Neural crest cell (in vitro differentiated cells): ENCODE measurements around the gene MEGF11. TPM values are rescaled to one million over a fixed set of nuclear protein-coding genes. Genes with fewer than 3 reads are reported as not detected.

Experiments
- DNase-seq: peaks from one replicate; pipeline ENCODE4 v3.0.0; 2021; ENCODE audit warnings: low read depth, mixed read lengths, low spot score
- H3K27ac Mint-ChIP-seq: one replicate; pipeline ENCODE4 v1.8.0; 2021; ENCODE audit warnings: mild to moderate bottlenecking, mixed read lengths; ENCODE audit not compliant: unreplicated experiment
- H3K27me3 Mint-ChIP-seq: 2 replicates; pipeline ENCODE4 v1.8.0; 2021; ENCODE audit warnings: low read depth, mild to moderate bottlenecking, mixed read lengths
- H3K36me3 Mint-ChIP-seq: 2 replicates; pipeline ENCODE4 v1.8.0; 2021; ENCODE audit warnings: low read depth, mild to moderate bottlenecking, mixed read lengths
- H3K4me1 Mint-ChIP-seq: 2 replicates; pipeline ENCODE4 v1.8.0; 2021; ENCODE audit warnings: mixed read lengths
- H3K4me3 Mint-ChIP-seq: one replicate; pipeline ENCODE4 v1.8.0; 2021; ENCODE audit warnings: mild to moderate bottlenecking, mixed read lengths
- H3K9me3 Mint-ChIP-seq: 2 replicates; pipeline ENCODE4 v1.8.0; 2021; ENCODE audit warnings: mixed read lengths
- total RNA-seq: library from RNA; stranded (reverse); gene quantifications from 2 replicates; pipeline ENCODE4 v1.2.1, GENCODE V29; 2021
- TF ChIP-seq, protein P1 (sequence below): fragments of 200-600 bp; sonication (generic); conservative IDR thresholded peaks from 2 replicates; pipeline ENCODE4 v1.5.0; 2021; ENCODE audit warnings: antibody characterized with exemption, mild to moderate bottlenecking

The MEGF11 gene
- total RNA-seq, 1 donor from 2014 or later, result 0.49 TPM

DNA sequence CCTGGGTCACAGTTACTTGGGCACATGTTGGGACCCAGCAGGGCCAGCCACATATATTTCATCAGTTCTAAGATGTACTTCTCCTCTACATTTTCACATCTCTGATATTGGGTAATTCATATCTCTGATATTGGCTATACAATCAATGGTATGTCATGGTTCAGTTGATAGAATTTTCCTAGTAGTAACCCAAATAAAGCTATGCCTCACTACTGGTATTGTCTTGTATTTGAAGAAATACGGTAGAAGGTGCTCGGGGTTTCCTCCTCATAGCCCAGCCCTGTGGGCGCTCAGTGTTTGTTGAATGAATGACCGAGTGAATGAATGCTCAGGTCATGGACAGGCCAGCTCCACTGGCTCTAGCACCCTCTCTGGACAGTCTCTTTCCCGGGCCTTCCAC, 290.2 kb downstream of the MEGF11 start:
- TF ChIP-seq, protein P1, sequence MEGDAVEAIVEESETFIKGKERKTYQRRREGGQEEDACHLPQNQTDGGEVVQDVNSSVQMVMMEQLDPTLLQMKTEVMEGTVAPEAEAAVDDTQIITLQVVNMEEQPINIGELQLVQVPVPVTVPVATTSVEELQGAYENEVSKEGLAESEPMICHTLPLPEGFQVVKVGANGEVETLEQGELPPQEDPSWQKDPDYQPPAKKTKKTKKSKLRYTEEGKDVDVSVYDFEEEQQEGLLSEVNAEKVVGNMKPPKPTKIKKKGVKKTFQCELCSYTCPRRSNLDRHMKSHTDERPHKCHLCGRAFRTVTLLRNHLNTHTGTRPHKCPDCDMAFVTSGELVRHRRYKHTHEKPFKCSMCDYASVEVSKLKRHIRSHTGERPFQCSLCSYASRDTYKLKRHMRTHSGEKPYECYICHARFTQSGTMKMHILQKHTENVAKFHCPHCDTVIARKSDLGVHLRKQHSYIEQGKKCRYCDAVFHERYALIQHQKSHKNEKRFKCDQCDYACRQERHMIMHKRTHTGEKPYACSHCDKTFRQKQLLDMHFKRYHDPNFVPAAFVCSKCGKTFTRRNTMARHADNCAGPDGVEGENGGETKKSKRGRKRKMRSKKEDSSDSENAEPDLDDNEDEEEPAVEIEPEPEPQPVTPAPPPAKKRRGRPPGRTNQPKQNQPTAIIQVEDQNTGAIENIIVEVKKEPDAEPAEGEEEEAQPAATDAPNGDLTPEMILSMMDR, result no peak
- no peak overlapping the region for H3K4me3 Mint-ChIP-seq
- DNase-seq, result no peak
- no peaks in the 10 kb centered on the region for H3K4me1 Mint-ChIP-seq
- no peaks in the 10 kb centered on the region for H3K36me3 Mint-ChIP-seq
- no peak overlapping the region for H3K27ac Mint-ChIP-seq
- peaks cover 43% of the 10 kb centered on the region for H3K27me3 Mint-ChIP-seq
- no peaks in the 10 kb centered on the region for H3K9me3 Mint-ChIP-seq

DNA sequence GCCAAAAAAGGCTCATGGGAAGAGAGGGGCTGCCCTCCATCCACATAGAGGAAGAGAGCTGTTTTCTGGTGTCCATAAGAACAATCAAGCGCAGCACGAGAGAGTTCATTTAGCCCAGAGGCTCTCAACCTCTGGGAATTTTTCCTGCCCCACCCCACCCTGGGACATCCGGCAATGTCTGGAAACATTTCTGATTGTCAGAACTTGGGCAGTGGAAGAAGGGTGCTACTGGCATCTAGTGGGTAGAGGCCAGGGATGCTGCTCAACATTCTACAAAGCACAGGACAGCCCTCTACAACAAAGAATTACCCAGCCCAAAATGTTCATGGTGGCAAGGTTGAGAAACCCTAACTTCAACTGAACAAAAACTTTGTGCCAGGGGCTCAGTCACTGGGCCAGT, 291.4 kb downstream of the MEGF11 start:
- Mint-ChIP-seq H3K36me3 (no peaks in the 10 kb centered on the region), H3K4me3 (no peak overlapping the region), H3K4me1 (no peaks in the 10 kb centered on the region), H3K27me3 (peaks cover 34% of the 10 kb centered on the region), H3K9me3 (no peaks in the 10 kb centered on the region), H3K27ac (no peak overlapping the region)
- no peak for DNase-seq
- TF ChIP-seq, protein P1, result no peak

DNA sequence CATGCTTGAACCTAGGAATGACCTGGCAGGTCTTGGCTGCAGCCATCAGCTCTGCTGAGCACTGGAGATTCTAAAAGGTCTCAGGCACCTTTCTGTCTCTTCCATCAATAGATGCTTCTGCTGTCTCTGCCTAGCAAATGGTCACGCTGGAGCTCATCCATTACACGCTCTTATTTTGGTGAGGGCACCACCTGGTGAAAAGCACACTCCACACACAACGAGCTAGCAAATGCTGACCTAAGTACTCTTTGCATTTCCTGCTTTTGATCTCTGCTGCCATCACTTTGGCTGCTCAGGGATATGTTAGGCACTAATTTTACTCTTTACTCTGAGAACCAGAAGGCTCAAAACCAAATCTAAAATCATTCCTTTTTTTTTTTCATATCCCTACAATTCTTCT, 293.0 kb downstream of the MEGF11 start:
- Mint-ChIP-seq H3K36me3 (no peaks in the 10 kb centered on the region), H3K27me3 (peaks cover 31% of the 10 kb centered on the region), H3K27ac (no peak overlapping the region), H3K4me3 (no peak overlapping the region), H3K9me3 (no peaks in the 10 kb centered on the region), H3K4me1 (no peaks in the 10 kb centered on the region)
- DNase-seq, result no peak
- TF ChIP-seq, protein P1, result no peak

GRCh38 chr15:65958835-65959234, 294.7 kb downstream of the MEGF11 start:
- no peak overlapping the region for H3K4me3 Mint-ChIP-seq

DNA sequence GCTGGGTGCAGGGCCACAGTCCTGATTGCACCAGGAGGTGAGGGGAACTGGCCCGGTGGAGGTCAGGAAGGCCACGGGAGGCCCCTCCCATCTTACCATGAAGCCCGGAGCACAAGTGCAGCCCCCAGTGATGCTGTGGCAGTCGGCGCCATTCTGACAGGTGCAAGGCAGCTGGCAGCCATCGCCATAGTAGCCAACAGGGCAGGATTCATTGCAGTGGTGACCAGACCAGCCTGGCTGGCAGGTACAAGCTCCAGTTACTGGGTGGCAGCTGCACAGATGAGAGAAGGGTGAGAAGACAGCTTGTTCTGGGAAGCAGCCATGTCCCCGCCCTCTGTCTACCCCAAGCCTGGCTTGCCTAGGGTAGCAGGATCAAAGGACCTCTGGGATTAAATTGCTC, 296.1 kb downstream of the MEGF11 start:
- Mint-ChIP-seq H3K9me3 (no peaks in the 10 kb centered on the region), H3K27ac (no peak overlapping the region), H3K4me3 (no peak overlapping the region), H3K4me1 (peaks cover 16% of the 10 kb centered on the region), H3K27me3 (peaks cover 22% of the 10 kb centered on the region), H3K36me3 (no peaks in the 10 kb centered on the region)
- DNase-seq, result no peak
- TF ChIP-seq, protein P1, result no peak

More at GRCh38 chr15:65958835-65959234, 294.7 kb downstream of the MEGF11 start:
- H3K9me3 Mint-ChIP-seq, result no peaks in the 10 kb centered on the region
- TF ChIP-seq, protein P1, result no peak
- H3K27ac Mint-ChIP-seq, result peak overlapping the region; percentile 73
- H3K4me1 Mint-ChIP-seq, result peaks cover 12% of the 10 kb centered on the region
- H3K27me3 Mint-ChIP-seq, result peaks cover 31% of the 10 kb centered on the region
- DNase-seq, result no peak
- no peaks in the 10 kb centered on the region for H3K36me3 Mint-ChIP-seq

- no peak for DNase-seq
- Mint-ChIP-seq H3K4me3 (no peak overlapping the region), H3K27ac (no peak overlapping the region), H3K27me3 (peaks cover 20% of the 10 kb centered on the region), H3K9me3 (no peaks in the 10 kb centered on the region), H3K4me1 (peaks cover 16% of the 10 kb centered on the region), H3K36me3 (no peaks in the 10 kb centered on the region)
- TF ChIP-seq, protein P1, result no peak
These were observed 296.7 kb downstream of the MEGF11 start for GRCh38 chr15:65956899-65957298.
